ENCODE data around the gene NOTO.

NOTO gene

DNA sequence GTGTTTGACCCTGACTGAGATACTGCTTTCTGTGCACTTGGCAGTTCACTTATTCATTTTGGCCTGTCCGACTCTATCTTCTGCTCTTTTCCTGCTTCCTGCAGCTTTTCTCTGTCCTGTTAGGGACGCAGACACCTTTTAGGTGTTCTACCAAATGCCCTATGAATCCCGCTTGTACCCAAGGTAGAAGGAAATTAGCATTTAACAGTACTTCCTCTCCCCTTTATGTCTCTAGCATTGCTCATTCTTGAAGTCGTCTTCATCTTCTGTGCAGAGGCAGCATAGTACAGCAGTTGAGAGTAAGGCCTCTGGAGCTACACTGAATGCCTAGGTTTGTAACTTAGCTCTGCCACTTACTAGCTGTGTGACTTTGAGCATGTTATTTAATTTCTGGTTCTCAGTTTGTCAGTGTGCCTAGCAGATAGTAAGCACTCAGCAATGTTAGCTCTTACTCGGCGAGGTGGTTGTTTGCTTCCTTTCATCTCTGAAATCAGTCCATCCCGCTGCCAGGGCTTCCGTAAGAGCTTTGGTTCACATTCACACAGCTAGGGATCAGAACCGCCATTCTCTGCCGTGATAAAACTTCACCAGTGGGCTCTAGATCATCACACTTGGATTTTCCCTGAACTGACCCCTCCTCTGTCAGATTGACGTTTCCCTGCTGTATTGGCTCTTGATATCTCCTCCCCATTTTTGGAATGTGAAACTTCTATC lies 33.1 kb downstream of the NOTO start:
- FAIRE-seq: no peak

DNA sequence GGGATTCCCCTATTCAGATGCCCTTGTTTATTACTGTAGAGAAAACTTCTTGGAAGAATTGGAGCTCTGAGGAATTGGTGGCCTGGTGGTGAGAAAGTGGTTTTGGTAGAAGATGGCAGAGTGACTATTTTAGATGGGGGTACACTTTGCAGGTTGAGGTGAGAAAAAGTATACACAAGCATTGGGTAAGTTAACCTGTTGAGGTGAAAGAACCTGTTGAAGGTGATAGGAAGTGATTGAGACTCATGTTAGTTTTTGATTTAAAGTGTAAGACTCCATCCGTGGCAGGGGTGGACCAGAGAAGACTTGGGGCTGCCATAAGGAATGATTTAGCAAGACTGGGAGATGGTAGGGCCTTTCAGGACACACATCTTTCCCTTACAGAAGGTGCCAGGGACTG lies 34.8 kb downstream of the NOTO start:
- FAIRE-seq: no peak

DNA sequence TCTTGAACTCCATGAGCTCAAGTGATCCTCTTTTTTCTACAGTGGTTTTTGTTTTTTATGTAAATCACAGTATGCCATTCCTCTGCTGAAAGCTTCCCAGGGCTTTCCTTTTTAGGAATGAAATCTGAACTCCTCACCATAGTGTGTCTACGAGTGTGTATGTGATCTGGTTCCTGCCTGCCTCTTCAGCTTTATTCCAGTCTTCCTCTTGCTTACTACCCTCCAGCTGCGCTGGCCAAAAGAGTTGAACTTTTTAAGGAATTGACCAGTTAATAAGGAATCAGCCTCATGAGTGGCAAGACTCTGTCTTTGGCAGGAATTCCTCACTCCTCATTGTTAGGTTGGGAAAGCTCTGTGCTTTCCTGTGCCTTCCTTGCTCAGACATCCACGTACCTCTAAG lies 35.8 kb downstream of the NOTO start:
- FAIRE-seq: no peak

DNA sequence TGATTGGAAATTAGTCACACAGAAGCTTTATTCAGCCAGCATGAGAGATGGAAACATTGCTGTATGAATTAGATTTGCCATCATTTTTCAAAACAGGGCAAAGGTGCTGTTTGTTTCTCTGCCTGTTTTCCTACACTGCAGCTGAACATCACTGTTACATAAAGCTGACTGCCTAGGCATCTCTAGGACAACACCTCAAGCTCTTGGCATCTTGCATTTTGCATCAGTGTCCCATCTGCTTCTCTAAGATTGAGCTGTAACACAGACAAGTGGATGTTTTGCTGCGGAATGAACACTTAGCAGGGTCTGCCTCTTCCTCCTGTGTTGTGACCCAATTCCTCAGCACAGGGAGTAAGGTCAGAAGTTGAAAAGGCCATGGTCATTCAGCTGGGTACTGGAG lies 36.6 kb downstream of the NOTO start:
- no peak for FAIRE-seq

DNA sequence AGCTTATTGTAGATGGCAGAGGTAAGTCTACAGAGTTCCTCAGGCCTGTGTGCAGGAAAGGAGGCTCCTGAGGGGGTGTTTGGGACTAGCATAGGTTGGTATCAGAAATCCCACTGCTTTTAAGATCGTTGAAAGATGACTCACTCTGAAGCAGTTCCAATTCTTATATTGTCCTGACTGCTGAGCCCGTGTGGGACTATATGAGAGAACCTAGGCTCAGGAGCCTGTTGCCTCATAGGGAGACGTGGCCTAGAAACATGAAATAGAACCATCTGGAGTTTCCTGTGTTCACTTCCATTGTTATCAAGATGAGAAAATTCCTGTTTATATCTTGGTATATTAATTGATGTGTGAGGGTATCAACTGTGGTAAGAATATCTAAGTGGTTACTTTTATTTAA lies 37.4 kb downstream of the NOTO start:
- FAIRE-seq: no peak

DNA sequence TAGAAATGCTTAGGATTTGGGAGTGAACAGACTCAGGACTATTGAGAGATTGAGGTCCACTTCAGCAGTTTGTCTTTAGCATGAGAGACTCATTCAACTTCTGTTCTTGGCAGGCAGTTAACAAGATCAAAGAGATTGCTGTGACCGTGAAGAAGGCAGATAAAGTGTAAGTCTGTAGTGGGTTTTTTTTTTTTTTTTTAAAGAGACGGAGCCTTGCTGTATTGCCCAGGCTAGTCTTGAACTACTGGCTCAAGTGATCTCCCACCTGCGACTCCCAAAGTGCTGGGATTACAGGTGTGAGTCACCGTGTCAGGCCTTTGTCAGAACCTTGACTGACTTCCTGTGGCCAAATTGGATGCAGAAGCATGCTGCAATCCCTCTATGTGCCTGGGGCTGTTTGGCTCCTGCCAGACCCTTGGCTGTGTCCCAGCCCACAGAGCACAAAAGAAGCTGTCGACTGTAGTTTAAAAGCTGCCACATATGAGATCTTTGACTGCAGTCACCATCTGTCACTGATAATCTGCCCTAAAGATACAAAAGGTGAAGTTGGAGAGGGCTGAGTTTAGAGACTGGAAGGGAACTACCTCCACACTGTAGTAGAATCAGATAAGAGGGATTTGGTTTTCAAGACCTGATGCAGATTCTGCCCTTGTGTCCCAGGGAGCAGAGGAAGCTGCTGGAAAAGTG lies 41.7 kb downstream of the NOTO start:
- no peak for FAIRE-seq

DNA sequence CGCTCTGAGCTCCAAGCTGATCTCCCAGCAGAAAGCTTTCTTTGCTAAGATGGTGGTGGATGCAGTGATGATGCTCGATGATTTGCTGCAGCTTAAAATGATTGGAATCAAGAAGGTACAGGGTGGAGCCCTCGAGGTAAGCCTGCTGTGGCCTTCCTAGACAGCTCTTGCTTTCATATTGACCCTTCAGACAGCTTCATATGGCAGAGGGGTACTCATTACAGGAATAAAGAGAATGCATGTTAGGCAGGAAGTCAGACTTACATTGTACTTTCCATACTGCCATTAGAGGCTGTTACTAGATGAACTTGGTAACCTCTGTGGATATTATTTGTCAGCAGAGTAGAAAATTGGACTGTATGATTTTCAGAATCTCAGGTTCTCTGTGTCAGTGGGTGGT lies 42.2 kb downstream of the NOTO start:
- no peak for FAIRE-seq

DNA sequence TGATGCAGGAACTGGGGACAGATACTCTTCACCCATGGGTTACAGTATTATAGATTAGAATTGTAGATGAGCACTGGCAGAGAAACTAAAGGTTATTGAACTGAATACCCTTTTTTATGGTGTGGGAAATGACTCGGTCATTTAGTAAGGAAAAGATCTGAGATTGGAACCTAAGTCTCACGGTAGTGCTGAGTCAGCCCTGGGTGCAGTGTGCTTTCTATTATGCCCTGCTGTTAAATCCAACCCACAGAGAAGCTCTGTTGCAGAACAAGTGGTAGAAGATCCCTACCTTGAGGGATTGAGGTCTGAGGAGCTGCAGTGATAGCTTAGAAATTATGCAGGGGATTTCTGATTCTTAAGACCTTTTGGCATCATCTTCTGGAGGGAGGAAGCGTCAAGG lies 44.5 kb downstream of the NOTO start:
- no peak for FAIRE-seq

DNA sequence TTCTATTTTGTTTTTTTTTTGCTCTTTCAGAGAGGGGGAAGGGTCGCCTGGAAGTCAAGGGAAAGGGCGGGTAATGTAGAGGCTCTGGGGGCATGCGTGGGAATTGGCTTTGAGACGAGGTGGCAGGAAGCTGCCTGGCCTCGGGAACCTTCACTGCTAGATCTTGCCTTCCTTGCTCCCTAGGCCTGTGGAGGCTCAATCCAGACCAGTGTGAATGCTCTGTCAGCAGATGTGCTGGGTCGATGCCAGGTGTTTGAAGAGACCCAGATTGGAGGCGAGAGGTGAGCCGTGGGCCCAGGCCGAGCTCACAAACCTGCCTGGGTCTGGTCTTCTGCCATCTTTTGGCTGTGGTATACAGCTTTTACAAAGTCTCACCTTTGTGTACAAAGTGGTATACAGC lies 47.3 kb downstream of the NOTO start:
- no peak for FAIRE-seq

DNA sequence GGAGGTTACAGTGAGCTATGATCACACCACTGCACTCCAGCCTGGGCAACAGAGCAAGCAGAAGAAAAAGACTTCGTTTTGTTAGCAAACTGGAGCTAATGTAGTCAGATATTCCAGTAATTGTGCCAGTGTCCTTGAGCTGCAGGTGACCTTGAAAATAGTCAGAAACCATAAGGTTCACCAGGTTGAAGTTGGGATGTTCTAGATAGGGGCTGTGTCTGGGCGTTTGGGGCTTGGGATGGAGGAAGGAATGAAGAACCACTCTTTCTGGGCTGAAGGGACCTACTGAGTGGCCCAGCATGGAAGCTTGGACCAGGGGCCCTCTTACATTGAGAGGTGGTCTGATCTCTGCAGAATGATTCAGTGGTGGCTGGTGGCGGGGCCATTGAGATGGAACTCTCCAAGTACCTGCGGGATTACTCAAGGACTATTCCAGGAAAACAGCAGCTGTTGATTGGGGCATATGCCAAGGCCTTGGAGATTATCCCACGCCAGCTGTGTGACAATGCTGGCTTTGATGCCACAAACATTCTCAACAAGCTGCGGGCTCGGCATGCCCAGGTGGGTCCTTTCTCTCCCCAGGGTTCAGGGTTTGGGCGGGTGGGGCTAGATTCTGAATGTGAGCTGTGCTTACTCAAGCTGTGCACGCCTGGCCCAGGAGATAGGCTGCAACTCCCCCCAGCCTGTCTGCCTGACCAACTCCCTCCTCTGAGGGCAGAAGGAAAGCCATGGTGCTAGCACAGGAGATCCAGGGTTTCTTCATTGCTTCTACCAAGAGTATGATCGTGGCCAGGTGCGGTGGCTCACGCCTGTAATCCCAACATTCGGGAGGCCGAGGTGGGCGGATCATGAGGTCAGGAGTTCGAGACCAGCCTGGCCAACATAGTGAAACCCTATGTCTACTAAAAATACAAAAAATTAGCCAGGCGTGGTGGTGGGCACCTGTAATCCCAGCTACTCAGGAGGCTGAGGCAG lies 48.8 kb downstream of the NOTO start:
- FAIRE-seq: no peak

DNA sequence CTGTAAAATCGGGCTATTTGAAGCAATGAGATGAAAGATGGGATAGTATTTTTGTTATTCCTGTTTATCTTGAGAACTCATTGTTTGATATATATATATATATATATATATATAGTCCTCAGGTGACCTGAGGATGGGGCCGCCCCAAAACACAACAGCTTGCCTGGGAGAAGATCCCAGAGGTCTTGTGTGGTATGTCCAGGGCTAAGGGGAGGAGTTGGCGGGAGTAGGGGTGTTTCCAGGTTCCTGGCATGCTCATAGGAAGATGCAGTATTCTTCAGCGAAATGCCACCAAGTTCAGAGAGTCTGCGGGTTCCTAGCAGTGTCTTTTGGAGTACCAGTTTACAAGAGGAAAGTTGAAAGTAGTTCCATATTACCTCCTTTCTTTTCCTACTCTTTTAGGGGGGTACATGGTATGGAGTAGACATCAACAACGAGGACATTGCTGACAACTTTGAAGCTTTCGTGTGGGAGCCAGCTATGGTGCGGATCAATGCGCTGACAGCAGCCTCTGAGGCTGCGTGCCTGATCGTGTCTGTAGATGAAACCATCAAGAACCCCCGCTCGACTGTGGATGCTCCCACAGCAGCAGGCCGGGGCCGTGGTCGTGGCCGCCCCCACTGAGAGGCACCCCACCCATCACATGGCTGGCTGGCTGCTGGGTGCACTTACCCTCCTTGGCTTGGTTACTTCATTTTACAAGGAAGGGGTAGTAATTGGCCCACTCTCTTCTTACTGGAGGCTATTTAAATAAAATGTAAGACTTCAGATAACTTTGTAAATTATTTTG lies 50.1 kb downstream of the NOTO start:
- FAIRE-seq: no peak

DNA sequence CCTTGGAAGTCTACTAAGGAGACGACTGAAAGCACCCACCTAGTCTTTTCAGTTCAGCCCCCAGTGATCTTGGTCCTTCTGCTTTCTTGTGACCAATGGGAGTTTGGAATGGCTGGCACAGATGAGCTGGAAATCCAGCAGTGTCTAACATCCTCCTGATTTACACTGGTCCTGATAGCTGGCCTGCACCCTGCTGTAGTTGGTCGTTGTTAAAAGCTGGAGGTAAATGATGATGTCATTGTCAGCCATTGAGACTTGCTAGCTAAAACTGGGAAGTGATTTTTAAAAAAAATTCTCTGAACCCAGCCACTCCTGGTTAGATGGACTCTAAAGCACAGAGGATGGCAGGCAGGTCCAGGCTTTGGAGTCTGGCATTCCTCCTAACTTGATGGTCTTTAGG lies 51.0 kb downstream of the NOTO start:
- FAIRE-seq: no peak

DNA sequence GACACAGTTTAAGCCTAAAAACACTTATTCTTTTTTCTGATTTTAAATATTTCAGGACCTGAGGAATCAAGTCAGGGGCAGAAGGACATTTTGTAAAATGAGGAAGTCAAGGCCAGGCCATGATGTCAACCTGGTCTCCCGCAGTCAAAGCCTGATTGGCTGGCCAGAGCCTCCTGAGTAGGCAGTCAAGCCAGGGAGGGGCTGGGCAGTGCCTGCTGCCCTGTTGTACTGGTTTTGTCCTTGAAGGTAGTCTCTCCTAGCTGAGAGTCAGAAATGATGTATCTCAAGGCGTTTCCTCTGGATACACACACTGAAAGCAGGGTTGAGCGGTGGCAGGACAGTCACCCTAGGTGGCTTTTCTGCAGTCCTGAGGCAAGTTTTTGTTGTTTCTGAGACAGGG lies 51.5 kb downstream of the NOTO start:
- FAIRE-seq: no peak

DNA sequence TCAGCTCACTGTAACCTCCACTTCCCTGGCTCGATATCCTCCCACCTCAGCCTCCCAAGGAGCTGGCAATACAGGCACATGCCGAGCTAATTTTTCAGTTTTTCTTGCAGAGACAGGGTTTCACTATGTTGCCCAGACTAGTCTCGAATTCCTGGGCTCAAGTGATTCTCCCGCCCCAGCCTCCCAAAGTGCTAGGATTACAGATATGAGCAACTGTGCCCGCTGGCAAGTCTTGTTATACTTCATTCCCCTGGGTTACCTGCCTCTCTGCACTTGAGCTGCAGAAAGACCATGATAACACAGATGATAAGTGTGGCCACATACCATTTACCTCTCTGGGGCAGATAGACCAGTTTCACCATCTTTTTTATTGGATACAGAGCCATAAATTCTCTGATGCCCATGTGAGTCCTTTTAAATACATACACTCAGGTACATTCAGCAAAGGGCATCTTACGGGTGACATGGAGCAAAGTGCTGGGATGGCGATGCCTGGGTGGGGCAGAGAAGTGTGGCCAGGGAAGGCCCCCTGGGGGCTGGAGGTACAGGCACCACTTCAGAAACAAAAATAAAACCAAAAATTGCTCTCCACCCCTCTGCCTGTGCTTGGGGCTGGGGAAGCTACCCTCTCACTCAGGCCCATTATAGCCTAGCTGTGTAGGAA lies 52.1 kb downstream of the NOTO start:
- no peak for FAIRE-seq

DNA sequence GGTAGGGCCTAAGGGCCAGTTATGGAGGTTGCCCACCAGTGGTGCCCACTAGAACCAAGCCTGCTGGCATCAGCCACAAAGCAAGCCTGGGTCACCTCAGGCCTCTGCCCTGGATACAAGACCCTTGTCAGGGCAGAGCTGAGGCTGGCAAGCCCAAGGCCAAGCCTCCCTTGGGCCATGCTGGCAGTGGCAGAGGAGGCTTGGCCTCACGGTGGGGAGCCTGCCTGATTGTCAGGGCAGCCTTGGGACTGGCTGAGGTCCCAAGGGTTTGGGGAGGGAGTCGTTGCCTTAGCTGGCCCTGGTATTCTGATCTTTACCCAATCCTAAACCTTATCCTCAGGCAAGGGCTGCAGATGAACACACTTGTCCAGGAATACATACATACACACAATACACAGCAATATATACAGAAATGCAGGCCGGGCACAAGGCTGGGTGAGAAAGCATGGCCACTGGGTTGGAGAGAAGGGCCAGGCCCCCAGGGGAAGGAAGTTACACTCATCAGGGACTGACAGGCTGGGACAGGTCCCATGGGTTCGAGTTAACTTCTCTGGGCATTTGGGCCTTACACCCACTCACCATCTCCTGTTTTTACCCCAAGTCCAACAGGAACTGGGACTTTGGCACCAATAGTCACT lies 52.8 kb downstream of the NOTO start:
- no peak for FAIRE-seq

DNA sequence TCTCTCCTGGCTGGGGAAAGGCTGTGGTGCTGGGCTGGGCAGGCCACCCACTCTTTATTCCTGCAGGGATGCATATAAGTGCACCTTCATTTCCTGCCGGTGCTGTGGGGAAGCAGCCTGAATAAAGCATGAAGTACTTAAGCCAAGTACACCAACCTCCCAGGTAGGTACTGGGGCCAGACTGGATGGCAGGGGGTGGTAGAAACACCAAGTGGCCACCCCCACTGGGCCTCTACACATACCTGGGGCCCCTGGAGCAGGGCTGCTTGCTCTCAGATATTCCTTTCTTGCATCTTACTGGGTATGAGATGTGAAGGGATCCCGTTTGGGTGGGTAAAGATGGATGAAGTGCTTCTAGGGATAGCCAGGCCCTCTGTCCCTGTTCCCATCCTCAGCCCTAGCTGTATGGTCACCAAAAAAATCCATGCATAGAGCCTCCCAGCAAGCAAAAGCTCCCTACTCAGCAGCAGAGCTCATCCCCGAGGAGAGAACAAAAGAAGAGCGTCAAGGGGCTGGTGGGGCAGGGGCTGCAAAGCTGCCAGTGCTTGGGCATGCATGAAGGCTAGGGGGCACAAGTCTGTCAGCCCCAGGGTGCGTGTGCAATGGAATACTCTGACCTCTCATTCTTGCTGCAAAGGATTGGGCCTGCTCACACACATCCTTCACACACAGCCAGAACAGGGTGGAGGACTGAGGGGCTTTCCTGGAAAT lies 53.7 kb downstream of the NOTO start:
- no peak for FAIRE-seq

DNA sequence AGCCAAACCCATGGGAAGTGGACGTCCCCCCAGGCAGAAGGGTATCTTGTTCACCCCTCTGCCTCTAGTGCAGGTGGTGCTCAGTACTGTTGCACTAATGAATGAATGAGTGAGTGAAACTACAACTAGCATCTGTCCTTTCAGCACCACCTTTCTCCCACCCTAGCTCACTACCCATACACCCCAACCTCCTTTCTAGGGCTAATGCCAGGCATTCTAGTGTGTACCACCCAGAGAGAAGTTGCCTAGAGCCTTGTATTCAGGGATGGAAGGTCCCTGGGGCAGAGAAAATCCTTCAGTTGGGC lies 54.2 kb downstream of the NOTO start:
- no peak for FAIRE-seq

DNA sequence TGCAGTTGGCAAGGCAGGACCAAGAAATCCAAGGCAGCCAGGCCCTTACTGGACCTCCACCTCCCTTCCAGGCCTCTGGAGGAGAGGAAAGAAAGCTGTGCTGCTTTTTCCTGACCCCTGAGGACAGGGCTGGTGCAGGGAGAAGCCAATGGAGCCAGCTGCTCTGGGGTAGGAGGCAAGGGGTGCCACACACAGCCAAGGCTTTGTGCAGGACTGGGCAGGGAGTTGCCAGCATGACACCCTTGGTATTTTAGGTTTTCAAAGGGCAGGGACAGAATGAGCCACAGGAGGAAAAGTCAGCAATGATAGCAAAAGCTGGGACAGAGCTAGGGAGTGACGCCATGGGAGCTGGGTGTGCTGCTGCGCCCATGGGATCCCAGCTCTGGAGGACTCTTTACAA lies 54.6 kb downstream of the NOTO start:
- FAIRE-seq: no peak

DNA sequence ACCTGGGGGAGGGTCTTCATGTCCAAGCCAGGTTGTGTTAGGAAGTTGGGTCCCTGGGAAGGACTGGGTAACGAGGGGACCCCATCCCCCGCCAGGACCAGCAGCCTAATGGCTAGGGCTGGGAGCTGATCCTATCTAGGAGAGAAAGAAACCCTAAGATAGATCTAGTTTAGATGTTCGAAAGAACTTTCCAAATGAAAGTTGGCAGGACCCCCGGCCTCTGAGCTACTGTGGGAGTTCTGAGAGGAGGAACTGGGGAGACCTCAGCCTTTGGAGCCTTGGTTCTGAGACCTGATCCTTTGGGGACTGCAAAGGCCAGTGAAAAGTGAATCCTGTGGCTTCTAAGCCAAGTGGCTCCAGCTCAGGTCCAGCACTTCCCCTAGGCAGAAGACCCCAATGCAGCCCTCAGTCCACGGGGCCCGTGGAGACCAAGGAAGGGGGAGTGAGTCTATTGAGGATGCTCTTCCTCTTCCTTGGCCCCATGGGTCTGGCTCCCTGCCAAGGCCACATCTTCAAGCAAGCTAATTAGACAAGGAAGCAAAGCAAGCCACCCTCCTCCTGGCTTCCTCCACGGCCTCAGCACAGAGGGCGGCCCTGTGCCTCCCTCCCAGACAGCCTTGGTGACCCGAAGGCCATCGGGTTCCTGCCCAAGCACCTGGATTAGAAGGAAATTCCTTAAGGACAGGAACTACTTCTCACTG lies 55.2 kb downstream of the NOTO start:
- no peak for FAIRE-seq

DNA sequence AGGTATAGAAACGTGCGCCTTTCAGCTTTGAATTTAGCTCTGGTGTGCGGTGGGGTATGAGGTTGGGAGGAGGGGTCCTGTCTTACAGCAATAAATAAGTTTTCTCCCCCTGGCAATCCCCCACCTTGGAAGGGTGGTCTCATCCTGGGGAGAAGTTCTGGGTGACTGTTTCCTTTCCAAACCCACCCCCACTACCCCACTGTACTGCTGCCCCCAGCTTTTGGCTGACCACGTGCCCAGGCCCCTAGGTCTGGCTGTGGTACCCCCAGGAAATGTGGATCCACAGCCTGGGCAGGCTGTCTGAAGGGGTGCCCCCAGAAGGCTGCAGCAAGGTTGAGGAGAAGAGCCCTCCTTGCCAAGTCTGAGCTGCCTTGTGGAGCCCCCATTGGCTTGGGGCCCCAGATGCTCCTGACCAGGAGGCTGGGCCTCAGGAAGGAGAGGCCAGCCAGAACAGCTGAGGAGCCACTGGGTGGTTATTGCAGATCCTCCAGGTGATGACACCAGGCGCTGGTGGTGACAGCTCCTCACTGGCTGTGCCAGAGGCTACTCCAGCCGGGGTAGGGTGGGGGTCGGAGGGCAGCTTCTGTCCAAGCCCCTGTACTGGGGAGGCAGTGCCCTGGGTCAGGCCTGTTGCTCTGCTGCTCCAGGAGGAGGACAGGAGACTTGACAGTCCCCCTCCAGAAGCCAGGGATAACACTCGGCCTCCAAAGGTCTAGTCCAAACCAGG lies 56.0 kb downstream of the NOTO start:
- FAIRE-seq: no peak

Measured in endometrium (tissue), 2 donors.